ENCODE data around the gene ITPRIP.

ITPRIP gene

GRCh38 chr10:104340641-104341040 is 2.4 kb upstream of the ITPRIP start:
- DNase-seq, result no peak

GRCh38 chr10:104340111-104340526 is 1.9 kb upstream of the ITPRIP start:
- no peak for DNase-seq

- no peak for DNase-seq
Observed at GRCh38 chr10:104339469-104340110, 1.3 kb upstream of the ITPRIP start.

- DNase-seq, result peak; percentile 63 to 67
Observed at GRCh38 chr10:104337521-104337984, 712 bp downstream of the ITPRIP start.

GRCh38 chr10:104336821-104337467 is 1.3 kb downstream of the ITPRIP start:
- DNase-seq, result no peak

GRCh38 chr10:104334965-104335650 is 3.2 kb downstream of the ITPRIP start:
- DNase-seq, result no peak

- no peak for DNase-seq
Observed at GRCh38 chr10:104334561-104334960, 3.7 kb downstream of the ITPRIP start.

GRCh38 chr10:104333728-104334373 is 4.4 kb downstream of the ITPRIP start:
- no peak for DNase-seq

GRCh38 chr10:104333032-104333727 is 5.1 kb downstream of the ITPRIP start:
- no peak for DNase-seq

- DNase-seq, result no peak
Observed at GRCh38 chr10:104332243-104333031, 5.8 kb downstream of the ITPRIP start.

GRCh38 chr10:104331208-104331838 is 6.9 kb downstream of the ITPRIP start:
- no peak for DNase-seq

GRCh38 chr10:104330168-104331110 is 7.8 kb downstream of the ITPRIP start:
- no peak for DNase-seq

- DNase-seq, result no peak
Observed at GRCh38 chr10:104329735-104330134, 8.5 kb downstream of the ITPRIP start.

- DNase-seq, result peak; percentile 86 to 89
Observed at GRCh38 chr10:104328896-104329710, 9.2 kb downstream of the ITPRIP start.

GRCh38 chr10:104328646-104328895 is 9.7 kb downstream of the ITPRIP start:
- DNase-seq, result no peak

GRCh38 chr10:104327745-104328645 is 10.3 kb downstream of the ITPRIP start:
- peak; percentile 78 to 87 for DNase-seq

GRCh38 chr10:104326991-104327610 is 11.2 kb downstream of the ITPRIP start:
- no peak for DNase-seq
